Measurements from ENCODE around the gene PALLD.

DNA sequence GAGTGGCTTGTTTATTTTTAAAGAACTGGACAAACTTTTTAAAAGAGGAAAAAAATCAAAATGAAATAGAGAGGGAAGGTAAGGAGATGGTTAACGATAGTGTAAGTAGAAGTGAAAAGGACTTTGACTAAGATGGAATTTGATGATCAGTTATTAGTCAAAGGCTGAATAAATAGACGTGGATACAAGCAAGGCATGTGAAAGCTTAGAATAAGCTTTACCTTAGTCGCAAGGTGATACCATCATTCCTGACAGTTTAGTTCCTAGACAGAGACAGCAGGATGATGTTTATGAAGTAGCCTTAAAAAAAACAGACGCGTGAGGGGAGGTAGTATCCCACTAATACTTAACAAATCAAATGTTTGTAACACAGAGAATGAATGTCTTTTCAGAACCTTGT is 97.3 kb downstream of the PALLD start:
- TF ChIP-seq, protein P1, sequence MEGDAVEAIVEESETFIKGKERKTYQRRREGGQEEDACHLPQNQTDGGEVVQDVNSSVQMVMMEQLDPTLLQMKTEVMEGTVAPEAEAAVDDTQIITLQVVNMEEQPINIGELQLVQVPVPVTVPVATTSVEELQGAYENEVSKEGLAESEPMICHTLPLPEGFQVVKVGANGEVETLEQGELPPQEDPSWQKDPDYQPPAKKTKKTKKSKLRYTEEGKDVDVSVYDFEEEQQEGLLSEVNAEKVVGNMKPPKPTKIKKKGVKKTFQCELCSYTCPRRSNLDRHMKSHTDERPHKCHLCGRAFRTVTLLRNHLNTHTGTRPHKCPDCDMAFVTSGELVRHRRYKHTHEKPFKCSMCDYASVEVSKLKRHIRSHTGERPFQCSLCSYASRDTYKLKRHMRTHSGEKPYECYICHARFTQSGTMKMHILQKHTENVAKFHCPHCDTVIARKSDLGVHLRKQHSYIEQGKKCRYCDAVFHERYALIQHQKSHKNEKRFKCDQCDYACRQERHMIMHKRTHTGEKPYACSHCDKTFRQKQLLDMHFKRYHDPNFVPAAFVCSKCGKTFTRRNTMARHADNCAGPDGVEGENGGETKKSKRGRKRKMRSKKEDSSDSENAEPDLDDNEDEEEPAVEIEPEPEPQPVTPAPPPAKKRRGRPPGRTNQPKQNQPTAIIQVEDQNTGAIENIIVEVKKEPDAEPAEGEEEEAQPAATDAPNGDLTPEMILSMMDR (IDR thresholded peaks at IDR 0.05): no peak
- TF ChIP-seq POLR2A (IDR thresholded peaks at IDR 0.05): no peak
